HG03175 (cell line): ENCODE results near the gene COG7.
"Not testable (repeated sequence)": the region's sequence is repeated elsewhere in the genome, so short reads cannot be mapped to it uniquely, and the experiment has no call there.

Source experiments
- ATAC-seq: cut with Tn5 transposase; IDR thresholded peaks from one replicate; pipeline ENCODE4 v1.9.1; 2021; ENCODE audit warnings: mild to moderate bottlenecking, moderate library complexity; ENCODE audit not compliant: unreplicated experiment

The COG7 gene

DNA sequence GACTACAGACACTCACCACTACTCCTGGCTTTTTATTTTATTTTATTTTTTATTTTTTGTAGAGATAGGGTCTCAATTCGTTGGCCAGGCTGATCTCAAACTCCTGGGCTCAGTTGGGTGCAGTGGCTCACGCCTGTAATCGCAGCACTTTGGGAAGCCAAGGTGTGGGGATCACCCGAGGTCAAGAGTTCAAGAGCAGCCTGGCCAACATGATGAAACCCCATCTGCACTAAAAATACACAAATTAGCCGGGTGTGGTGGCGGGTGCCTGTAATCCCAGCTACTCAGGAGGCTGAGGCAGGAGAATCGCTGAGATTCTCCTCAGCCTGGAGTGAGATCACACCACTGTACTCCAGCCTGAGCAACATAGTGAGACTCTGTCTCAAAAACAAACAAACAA is 86.6 kb downstream of the COG7 start:
- not testable (repeated sequence) for ATAC-seq

GRCh38 chr16:23365602-23366240 is 87.3 kb downstream of the COG7 start:
- ATAC-seq: no peak

GRCh38 chr16:23362460-23363317 is 90.3 kb downstream of the COG7 start:
- ATAC-seq: no peak

- no peak for ATAC-seq
Observed at GRCh38 chr16:23359092-23359760, 93.8 kb downstream of the COG7 start.

- ATAC-seq: no peak
Observed at GRCh38 chr16:23357761-23358290, 95.2 kb downstream of the COG7 start.

DNA sequence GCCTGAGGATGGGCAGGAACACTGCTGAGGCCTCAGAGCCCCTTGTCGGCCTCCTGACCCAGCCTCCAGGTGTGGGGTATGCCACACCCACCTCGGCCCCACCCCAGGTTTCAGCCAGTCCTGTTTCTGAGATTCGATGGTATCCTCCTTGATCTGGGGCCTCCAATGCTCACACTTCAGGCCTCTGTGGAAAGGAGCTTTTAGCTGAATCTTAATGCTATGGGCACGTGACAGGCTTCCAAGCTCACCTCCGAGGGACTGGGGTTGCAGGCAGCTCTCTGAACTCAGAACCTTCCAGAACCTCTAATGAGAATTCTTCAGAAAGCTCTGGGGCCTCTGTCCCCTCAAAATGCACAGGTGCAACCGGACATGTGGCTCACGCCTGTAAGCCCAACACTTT is 96.0 kb downstream of the COG7 start:
- ATAC-seq: no peak

GRCh38 chr16:23355106-23355670 is 97.8 kb downstream of the COG7 start:
- ATAC-seq: no peak

DNA sequence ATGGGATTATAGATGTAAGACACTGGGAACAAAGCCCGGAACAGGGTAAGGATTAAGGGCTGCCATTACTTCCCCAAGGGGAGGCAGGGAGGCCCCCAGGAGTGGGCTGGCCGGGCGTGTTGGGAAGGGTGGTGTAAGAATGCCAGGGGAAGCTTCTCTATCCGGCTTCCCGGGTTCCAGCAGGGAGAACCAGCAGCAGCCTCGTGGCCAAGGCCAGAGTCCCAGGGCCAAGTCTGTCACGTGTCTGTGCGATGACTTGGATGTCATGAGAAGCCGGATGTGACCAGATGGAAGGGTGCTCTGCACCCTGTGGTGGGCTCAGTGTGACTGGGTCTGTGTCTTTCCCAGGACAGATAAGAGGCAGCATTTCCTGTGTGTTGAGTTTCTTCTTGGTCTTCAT is 98.7 kb downstream of the COG7 start:
- no peak for ATAC-seq

DNA sequence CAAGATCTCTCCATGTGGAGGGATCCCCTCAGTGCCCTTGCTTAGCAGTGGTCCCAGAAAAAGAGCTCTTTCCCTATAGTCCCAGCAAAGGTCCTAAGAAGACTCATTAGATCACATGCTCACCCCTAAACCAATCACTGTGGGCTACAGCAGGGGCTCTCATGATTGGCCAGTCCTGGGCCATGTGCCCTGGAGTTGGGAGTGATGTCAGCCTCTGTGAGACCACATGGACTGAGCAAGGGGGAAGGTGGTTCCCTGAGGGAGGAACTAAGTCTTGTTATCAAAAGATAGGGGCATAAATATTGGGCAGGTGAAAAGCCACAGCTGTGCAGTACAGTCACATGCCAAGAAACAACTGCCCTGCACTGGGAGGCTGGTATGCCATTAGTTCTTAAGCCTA is 99.5 kb downstream of the COG7 start:
- no peak for ATAC-seq

GRCh38 chr16:23351360-23351759 is 101.6 kb downstream of the COG7 start:
- no peak for ATAC-seq

GRCh38 chr16:23348579-23349469 is 104.2 kb downstream of the COG7 start:
- ATAC-seq: no peak

- no peak for ATAC-seq
Observed at GRCh38 chr16:23345237-23345636, 107.8 kb downstream of the COG7 start.

DNA sequence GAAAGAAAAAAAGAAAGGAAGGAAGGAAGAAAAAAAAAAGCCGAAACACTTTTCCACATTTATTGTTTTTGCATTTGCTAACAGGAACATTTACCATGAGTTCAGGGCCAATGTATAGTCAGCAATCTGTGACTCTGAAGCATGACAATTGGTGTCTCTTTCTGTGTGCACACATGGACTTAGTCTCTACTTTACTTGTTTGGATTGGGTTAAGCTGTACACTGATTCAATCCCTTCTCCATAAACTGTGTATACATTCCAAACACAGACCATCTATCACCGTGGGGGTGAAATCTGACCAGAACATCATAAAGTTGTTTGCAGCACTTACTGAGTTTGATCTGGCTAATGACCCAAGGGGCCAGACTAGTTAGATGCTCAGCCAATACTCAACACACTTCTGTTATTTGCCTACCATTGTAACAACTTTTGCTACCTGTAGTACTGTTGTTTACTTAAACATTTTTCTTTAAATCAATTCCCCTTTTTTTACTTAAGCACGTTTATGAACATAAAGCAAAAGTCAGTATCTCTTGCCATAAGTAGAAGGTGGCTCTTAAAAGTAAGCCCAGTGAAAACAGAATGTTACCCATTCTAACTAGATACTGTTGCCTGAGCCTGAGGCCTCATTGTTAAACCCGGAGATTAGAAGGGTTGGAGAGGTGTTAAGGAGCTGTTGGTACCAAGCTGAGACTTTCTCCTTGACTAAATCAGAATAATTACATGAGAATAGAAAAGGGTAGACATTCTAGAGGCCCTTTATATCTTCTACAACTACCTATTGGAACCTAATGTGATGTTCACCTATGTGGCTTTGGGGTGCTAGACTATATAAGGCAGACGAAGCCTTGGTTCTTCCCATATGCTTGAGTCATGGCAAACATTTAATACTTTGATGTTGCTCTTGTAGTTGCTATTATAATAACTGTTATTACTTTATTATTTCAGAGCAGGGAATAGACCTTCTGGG is 109.1 kb downstream of the COG7 start:
- ATAC-seq: no peak

GRCh38 chr16:23342083-23342640 is 110.8 kb downstream of the COG7 start:
- no peak for ATAC-seq

GRCh38 chr16:23339787-23340186 is 113.2 kb downstream of the COG7 start:
- ATAC-seq: no peak
